HepG2 (cell line): Measurements from ENCODE around the gene EPB41L5. TPM values are rescaled to one million over a fixed set of nuclear protein-coding genes. Genes with fewer than 3 reads are reported as not detected.

Source experiments
- ATAC-seq: fragments of 200-7000 bp; cut with Tn5 transposase; 3 replicates; pipeline ENCODE4 v1.9.1; 2020; ENCODE audit warnings: mild to moderate bottlenecking, moderate library complexity
- BruUV-seq: library from RNA; stranded (reverse); fragments of 400-500 nt; replicated peaks from 2 replicates; lab custom pipeline; 2021; lab: Mats Ljungman, UMichigan
- CTCF ChIA-PET: fragments of 300-600 bp; formaldehyde crosslinking; extraction: SDS; loops from one replicate; lab custom pipeline; 2021; ENCODE audit warnings: low total read pairs, inconsistent platforms, low intra/inter-chr PET ratio; lab: Yijun Ruan, JAX
- POLR2A ChIA-PET: fragments of 350-600 bp; sonication (Branson Sonifier 250); formaldehyde crosslinking; loops from one replicate; lab custom pipeline; 2020; ENCODE audit warnings: antibody characterized with exemption, inconsistent platforms; lab: Yijun Ruan, JAX
- DNase-seq: peaks from one replicate; pipeline ENCODE4 v3.0.0-alpha.2; 2015; ENCODE audit warnings: low spot score
- FAIRE-seq: peaks from 3 replicates; lab custom pipeline; 2011; peaks lifted over from hg19 to GRCh38; lab: Jason Lieb, UNC
- H2AFZ ChIP-seq: one replicate; pipeline ENCODE4 v1.6.1; 2011; ENCODE audit warnings: low read length, inconsistent platforms
- H3K27ac ChIP-seq: fragments of 300-600 bp; 3 replicates; pipeline ENCODE4 v1.8.0; 2011; ENCODE audit warnings: mixed run types, mild to moderate bottlenecking, mixed read lengths, low read length, inconsistent platforms; ENCODE audit not compliant: insufficient read depth; ENCODE audit errors: extremely low read length
- H3K27me3 ChIP-seq, 2 experiments: fragments of 200-600 bp in 1 of 2; 2 replicates in 1 of 2; 3 replicates in 1 of 2; pipeline versions ENCODE4 v1.6.0 to v1.8.0; 2011; ENCODE audit warnings: low read length in 2 of 2, mild to moderate bottlenecking in 2 of 2, moderate library complexity in 2 of 2, inconsistent platforms in 1 of 2; ENCODE audit not compliant: insufficient read depth in 2 of 2, control insufficient read depth in 1 of 2
- H3K36me3 ChIP-seq, 2 experiments: fragments of 200-600 bp in 1 of 2; replicated peaks in 1 of 2; 2 replicates in 1 of 2; 3 replicates in 1 of 2; pipeline versions ENCODE4 v1.5.1 to v1.8.0; 2011; ENCODE audit warnings: low read length in 2 of 2, inconsistent platforms in 1 of 2; ENCODE audit not compliant: insufficient read depth in 2 of 2, control insufficient read depth in 1 of 2
- H3K4me1 ChIP-seq: 2 replicates; pipeline ENCODE4 v1.5.1; 2012; ENCODE audit warnings: low read length, inconsistent platforms; ENCODE audit not compliant: insufficient read depth
- H3K4me2 ChIP-seq: 2 replicates; pipeline ENCODE4 v1.6.0; 2011; ENCODE audit warnings: low read depth, low read length, inconsistent platforms
- H3K4me3 ChIP-seq, 3 experiments: fragments of 200-600 bp in 1 of 3; sonication (generic), shearing (Covaris generic) in 1 of 3; replicated peaks in 1 of 3; 2 replicates each; pipeline ENCODE4 v1.5.1; 2011 to 2016; ENCODE audit warnings: low read length in 3 of 3, inconsistent platforms in 2 of 3, low read depth in 2 of 3, mild to moderate bottlenecking in 2 of 3, control low read depth in 1 of 3, mixed read lengths in 1 of 3; ENCODE audit not compliant: insufficient read depth in 1 of 3
- H3K79me2 ChIP-seq: one replicate; pipeline ENCODE4 v1.6.1; 2011; ENCODE audit warnings: low read length, inconsistent platforms; ENCODE audit not compliant: insufficient read depth
- H3K9ac ChIP-seq: 2 replicates; pipeline ENCODE4 v1.6.0; 2011; ENCODE audit warnings: mild to moderate bottlenecking, low read depth, low read length, inconsistent platforms; ENCODE audit not compliant: insufficient read depth
- H3K9me3 ChIP-seq: 2 replicates; pipeline ENCODE4 v1.5.1; 2012; ENCODE audit warnings: mild to moderate bottlenecking, low read length
- H4K20me1 ChIP-seq: 2 replicates; pipeline ENCODE4 v1.6.0; 2011; ENCODE audit warnings: inconsistent platforms, mild to moderate bottlenecking, low read length, moderate library complexity; ENCODE audit not compliant: insufficient read depth
- BHLHE40 ChIP-seq: IDR thresholded peaks from 2 replicates; pipeline ENCODE4 v1.6.1; 2011; ENCODE audit warnings: low read length, improper control_type of control experiment
- NFYC ChIP-seq: IDR thresholded peaks from 2 replicates; pipeline ENCODE4 v1.6.1; 2016; ENCODE audit warnings: missing genetic modification reagents, missing compliant biosample characterization
- NRL ChIP-seq: sonication (generic); formaldehyde crosslinking; IDR thresholded peaks from 2 replicates; pipeline ENCODE4 v1.5.0; 2020; ENCODE audit warnings: missing genetic modification reagents, mild to moderate bottlenecking, moderate library complexity, borderline replicate concordance
- RBAK ChIP-seq: sonication (generic); formaldehyde crosslinking; IDR thresholded peaks from 2 replicates; pipeline ENCODE4 v1.5.1; 2020; ENCODE audit warnings: mild to moderate bottlenecking, missing genetic modification reagents
- SMARCC2 ChIP-seq: fragments of 450-650 bp; IDR thresholded peaks from 2 replicates; pipeline ENCODE4 v1.6.1; 2017; ENCODE audit warnings: antibody characterized with exemption, mild to moderate bottlenecking
- TAF1 ChIP-seq: sonication (generic); formaldehyde crosslinking; IDR thresholded peaks from 2 replicates; pipeline ENCODE4 v1.4.0; 2020; ENCODE audit warnings: missing genetic modification reagents
- TFDP1 ChIP-seq: IDR thresholded peaks from 2 replicates; pipeline ENCODE4 v1.6.1; 2016; ENCODE audit warnings: missing compliant biosample characterization, missing genetic modification reagents, borderline replicate concordance
- ZNF33B ChIP-seq: sonication (generic); formaldehyde crosslinking; IDR thresholded peaks from 2 replicates; pipeline ENCODE4 v1.5.1; 2020; ENCODE audit warnings: mild to moderate bottlenecking, missing genetic modification reagents
- ZNF616 ChIP-seq: sonication (generic); formaldehyde crosslinking; IDR thresholded peaks from 2 replicates; pipeline ENCODE4 v1.5.0; 2020; ENCODE audit warnings: low read depth, mild to moderate bottlenecking, missing genetic modification reagents
- ZNF841 ChIP-seq: sonication (generic); formaldehyde crosslinking; IDR thresholded peaks from 2 replicates; pipeline ENCODE4 v1.8.1; 2023; ENCODE audit warnings: missing genetic modification reagents, borderline replicate concordance
- WGBS: methylation state at CpG from one replicate; pipeline ENCODE4 v1.1.6; 2017; ENCODE audit warnings: low lambda C conversion rate; 5-methylcytosine and 5-hydroxymethylcytosine counted together
- in situ Hi-C: cut with HindIII; loops from 2 replicates; pipeline ENCODE4 v1.10.0; 2017; ENCODE audit warnings: low pct_unique_long_range_greater_than_20kb; ENCODE audit not compliant: extremely low pct_ligation_motif_present
- intact Hi-C: fragments of 100-400 bp; cut with micrococcal nuclease; formaldehyde crosslinking; loops from one replicate; pipeline ENCODE4 v1.10.0; 2022; ENCODE audit not compliant: unreplicated experiment
- polyA plus RNA-seq, 8 experiments: library from polyadenylated mRNA; depleted of rRNA in 3 of 8; stranded (reverse) in 7 of 8; unstranded in 1 of 8; fragments of >200 nt; fragmentation: Illumina TruSeq in 4 of 8; extraction: Trizol in 4 of 8; gene quantifications; 2 replicates each; pipeline versions ENCODE4 v1.2.1 to v1.2.3, GENCODE V29; 2011 to 2016; ENCODE audit warnings: low read depth in 4 of 8, missing spikeins in 1 of 8, mixed read lengths in 1 of 8; ENCODE audit not compliant: insufficient read depth in 1 of 8
- total RNA-seq, 5 experiments: library from RNA; depleted of rRNA; stranded (reverse); fragments of >200 nt; fragmentation: Illumina TruSeq; extraction: Trizol; gene quantifications; 2 replicates each; pipeline ENCODE4 v1.2.3, GENCODE V29; 2016; ENCODE audit warnings: low read depth in 1 of 5

Gene EPB41L5
- total and polyA plus RNA-seq, 2 of the 13 experiments (the other 11 are each of a cell fraction or from before 2014, with no cell fraction given), result 40.5 to 47.5 TPM

- TF ChIP-seq RBAK (CRISPR knock-in tag) (no peak), ZNF33B (CRISPR knock-in tag) (no peak)
Measured at GRCh38 chr2:120206022-120206581, 193.2 kb downstream of the EPB41L5 start (continued).

GRCh38 chr2:120208381-120209353 is 195.8 kb downstream of the EPB41L5 start:
- H3K36me3 ChIP-seq, result no peaks in the 10 kb centered on the region
- intact Hi-C loops (no loop called here), in situ Hi-C loops (loop anchor here (10.0 kb wide), 1 partner anchor 106 kb away; no protein-coding TSS in a partner anchor)
- ChIA-PET CTCF (no interaction called here), POLR2A (interaction anchor here (1.4 kb wide), 1 partner anchor 530 kb away, joined by 4 read pairs; the partner anchor contains the start of gene TMEM177)
- no peak for TF ChIP-seq BHLHE40
- no peak for TF ChIP-seq TAF1 (CRISPR knock-in tag)
- TF ChIP-seq ZNF616 (CRISPR knock-in tag), result no peak
- no peak for TF ChIP-seq NFYC (CRISPR knock-in tag)
- TF ChIP-seq ZNF841 (CRISPR knock-in tag), result no peak
- no peak for TF ChIP-seq NRL (CRISPR knock-in tag)
- TF ChIP-seq SMARCC2, result no peak
- TF ChIP-seq TFDP1 (CRISPR knock-in tag), result no peak
- H3K4me3 ChIP-seq, result no peak overlapping the region
- H3K9me3 ChIP-seq, result no peaks in the 10 kb centered on the region
- no peaks in the 10 kb centered on the region for H4K20me1 ChIP-seq
- ATAC-seq (no peak), DNase-seq (no peak), FAIRE-seq (no peak)
- peaks cover 16% of the 10 kb centered on the region for H3K4me1 ChIP-seq
- no peak overlapping the region for H3K4me2 ChIP-seq
- no peaks in the 10 kb centered on the region for H3K79me2 ChIP-seq
- H3K27me3 ChIP-seq, result peaks cover 2 to 26% of the 10 kb centered on the region in 2 experiments; a peak in 3 of 5 replicates
- WGBS, result 50% methylated on average over 9 of the region's 10 CpGs
- H2AFZ ChIP-seq, result no peak overlapping the region
- H3K27ac ChIP-seq, result no peak overlapping the region
- no TSS peak for BruUV-seq
- no peak overlapping the region for H3K9ac ChIP-seq
